Neural cell (in vitro differentiated cells): ENCODE measurements around the gene LBHD1.

Experiments
- CTCF ChIP-seq: fragments of 450-650 bp; IDR thresholded peaks from 2 replicates; pipeline ENCODE4 v1.5.1; 2014; ENCODE audit warnings: antibody characterized with exemption, mild to moderate bottlenecking, moderate library complexity; ENCODE audit not compliant: poor library complexity, severe bottlenecking
- EZH2 ChIP-seq: fragments of 200-600, 300-800 bp; shearing (Covaris generic), sonication (generic); IDR thresholded peaks from 2 replicates; pipeline ENCODE4 v1.6.1; 2014; ENCODE audit warnings: antibody characterized with exemption, low read length, borderline replicate concordance, mild to moderate bottlenecking; ENCODE audit not compliant: insufficient read depth, poor library complexity, severe bottlenecking
- MXI1 ChIP-seq: fragments of 450-650 bp; conservative IDR thresholded peaks from 2 replicates; pipeline ENCODE4 v1.6.1; 2014; ENCODE audit warnings: antibody characterized with exemption, mild to moderate bottlenecking; ENCODE audit not compliant: poor library complexity, severe bottlenecking
- RAD21 ChIP-seq: fragments of 450-650 bp; conservative IDR thresholded peaks from 2 replicates; pipeline ENCODE4 v1.6.1; 2014; ENCODE audit warnings: antibody characterized with exemption, mild to moderate bottlenecking, moderate library complexity
- REST ChIP-seq: IDR thresholded peaks from 2 replicates; pipeline ENCODE4 v1.6.1; 2012; ENCODE audit warnings: borderline replicate concordance
- SMC3 ChIP-seq: fragments of 450-650 bp; conservative IDR thresholded peaks from 2 replicates; pipeline ENCODE4 v1.6.1; 2014; ENCODE audit warnings: antibody characterized with exemption, mild to moderate bottlenecking, moderate library complexity; ENCODE audit not compliant: poor library complexity

DNA sequence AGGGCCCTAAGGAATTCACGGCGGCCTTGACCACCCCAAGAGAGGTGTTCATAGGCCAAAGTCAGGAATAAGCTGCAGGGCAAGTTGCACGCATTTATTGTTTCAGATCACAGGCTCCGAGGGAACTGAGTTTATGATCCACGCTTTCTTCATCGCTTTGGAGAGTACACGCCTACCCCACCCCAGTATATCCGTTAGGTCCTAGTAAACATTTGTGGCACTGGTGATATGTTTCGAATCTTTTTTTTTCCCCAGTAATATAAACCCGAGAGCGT lies 26.5 kb downstream of the LBHD1 start:
- TF ChIP-seq CTCF = no peak
- no peak for TF ChIP-seq REST
- no peak for TF ChIP-seq EZH2
- TF ChIP-seq RAD21 = no peak
- no peak for TF ChIP-seq SMC3
- TF ChIP-seq MXI1 = no peak
